GM18867 (cell line): Measurements from ENCODE around the gene USP33.
"Not testable (repeated sequence)": the region's sequence is repeated elsewhere in the genome, so short reads cannot be mapped to it uniquely, and the experiment has no call there.

Experiments
- ATAC-seq: cut with Tn5 transposase; IDR thresholded peaks from one replicate; pipeline ENCODE4 v1.9.1; 2021; ENCODE audit warnings: mild to moderate bottlenecking, moderate library complexity; ENCODE audit not compliant: unreplicated experiment

Gene USP33

DNA sequence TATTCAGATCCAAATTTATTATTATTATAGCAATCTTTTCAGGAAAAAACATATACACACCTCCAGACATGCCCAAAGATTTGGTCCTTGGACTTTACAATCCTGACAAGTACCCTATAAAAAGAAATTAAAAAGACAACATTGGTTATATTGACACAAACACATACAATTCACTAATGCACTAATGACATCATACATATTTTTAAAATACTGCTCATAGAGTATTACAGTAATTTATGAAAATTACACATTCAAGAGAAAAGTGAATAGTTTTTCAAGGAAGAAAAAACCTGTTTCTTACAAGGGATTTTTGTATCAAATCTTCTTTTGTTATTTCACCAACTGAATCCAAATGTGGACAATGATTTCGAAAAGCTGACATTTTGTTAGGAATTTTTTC lies 18.3 kb downstream of the USP33 start:
- ATAC-seq = no peak

GRCh38 chr1:77739235-77739634 lies 20.4 kb downstream of the USP33 start:
- no peak for ATAC-seq

GRCh38 chr1:77732090-77732489 lies 27.6 kb downstream of the USP33 start:
- ATAC-seq = no peak

DNA sequence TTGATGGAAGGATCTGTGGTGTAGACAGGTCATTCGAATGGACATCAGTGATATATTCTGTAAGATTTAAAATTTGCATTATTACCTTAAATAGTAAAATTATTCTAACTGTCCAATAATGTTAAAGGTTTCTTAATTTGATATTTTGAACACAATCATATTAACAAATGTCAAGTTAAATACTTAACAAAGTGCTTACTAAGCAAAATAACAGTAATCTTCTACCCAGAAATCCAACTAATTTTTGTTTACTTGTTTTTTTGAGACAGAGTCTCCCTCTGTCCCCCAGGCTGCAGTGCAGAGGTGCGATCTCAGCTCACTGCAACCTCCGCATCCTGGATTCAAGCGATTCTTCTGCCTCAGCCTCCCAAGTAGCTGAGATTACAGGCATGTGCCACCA lies 33.9 kb downstream of the USP33 start:
- ATAC-seq = no peak

DNA sequence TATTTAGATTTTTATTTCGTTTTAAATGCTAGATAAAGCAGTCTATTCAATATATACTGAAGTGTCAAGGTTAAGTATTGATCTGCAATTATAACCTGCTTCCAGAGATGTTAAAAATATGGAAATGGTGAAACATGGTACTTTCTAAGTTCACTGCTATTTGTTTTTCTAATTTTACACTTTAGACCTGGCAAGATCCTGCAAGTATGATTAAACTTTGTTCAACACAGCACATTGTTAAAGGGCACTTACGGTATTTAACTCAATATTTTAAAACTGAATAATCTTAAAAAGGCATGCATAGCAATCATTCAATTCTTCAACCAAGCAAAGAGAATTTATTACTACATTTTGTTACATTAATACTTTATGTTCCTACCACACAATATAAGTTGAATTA lies 41.5 kb downstream of the USP33 start:
- ATAC-seq = no peak

DNA sequence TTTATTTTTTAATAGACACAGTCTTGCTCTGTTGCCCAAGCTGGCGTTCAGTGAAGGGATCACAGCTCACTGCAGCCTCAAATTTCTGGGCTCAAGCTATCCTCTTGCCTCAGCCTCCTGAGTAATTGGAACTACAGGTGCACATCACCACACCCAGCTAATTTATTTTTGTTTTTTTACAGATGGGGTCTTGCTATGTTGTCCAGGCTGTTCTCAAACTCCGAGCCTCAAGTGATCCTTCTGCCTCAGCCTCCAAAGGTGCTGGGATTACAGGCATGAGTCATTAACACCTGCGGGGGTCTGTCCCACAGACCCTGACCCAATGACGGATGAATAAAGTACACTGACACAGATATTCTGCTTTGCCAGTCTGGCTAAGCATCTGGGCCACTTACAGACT lies 43.6 kb downstream of the USP33 start:
- ATAC-seq = no peak

- ATAC-seq = no peak
Observed at GRCh38 chr1:77709727-77710126, 49.9 kb downstream of the USP33 start.

DNA sequence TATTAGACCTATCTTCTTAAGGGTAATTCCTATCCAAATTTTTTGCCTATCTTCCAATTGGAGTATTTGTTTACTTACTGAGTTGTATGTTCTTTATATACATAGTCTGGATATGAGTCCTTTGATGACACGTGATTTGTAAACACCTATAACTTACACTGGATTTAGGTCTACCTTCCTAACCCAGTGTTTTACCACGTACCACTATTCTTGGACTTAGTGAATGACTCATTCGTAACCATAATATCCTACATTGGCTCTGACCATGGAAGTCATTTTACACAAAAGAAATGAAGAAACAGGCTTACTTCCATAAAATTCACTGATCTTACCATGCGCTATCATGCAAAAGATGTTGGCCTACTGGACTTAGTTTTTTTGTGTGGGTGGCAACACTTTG lies 53.3 kb downstream of the USP33 start:
- no peak for ATAC-seq

DNA sequence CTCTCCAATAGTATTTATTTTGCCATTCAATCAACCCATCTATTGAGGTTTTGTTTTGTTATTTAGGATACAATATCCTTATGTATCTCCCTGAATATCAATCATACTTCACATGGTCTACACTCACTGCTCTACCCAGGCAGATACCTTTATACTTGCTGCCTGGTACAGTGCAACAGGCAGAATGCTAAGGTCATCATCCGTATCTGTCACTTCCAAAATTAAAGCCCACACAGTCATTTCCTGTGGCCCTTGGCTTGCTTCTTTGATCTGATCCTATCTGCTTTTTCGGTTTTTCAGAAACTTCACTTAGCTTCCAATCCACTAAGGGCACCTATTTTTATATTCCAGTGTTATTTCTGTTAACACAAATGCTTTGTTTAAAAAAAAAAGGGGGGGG lies 54.9 kb downstream of the USP33 start:
- no peak for ATAC-seq

GRCh38 chr1:77699673-77700072 lies 60.0 kb downstream of the USP33 start:
- ATAC-seq = not testable (repeated sequence)

DNA sequence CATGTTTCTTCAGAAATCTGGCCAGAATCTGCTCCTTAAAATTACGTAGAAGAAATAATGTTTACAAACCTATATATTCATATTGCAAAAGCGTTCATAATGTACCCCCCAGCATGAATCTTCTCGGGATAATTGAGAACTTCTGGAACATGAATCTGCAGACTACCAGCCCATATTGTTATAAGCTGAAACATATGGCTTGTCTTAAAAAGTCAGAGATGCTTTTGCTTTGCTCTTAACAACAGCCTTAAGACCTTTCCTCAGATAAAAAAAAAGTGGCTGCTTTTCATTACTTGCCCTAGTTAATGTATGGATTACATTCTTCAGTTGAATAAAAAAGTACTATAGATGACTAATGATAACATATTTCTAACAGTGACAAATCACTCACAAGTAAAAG lies 62.2 kb downstream of the USP33 start:
- ATAC-seq = no peak

- ATAC-seq = no peak
Observed at GRCh38 chr1:77688939-77689338, 70.7 kb downstream of the USP33 start.

DNA sequence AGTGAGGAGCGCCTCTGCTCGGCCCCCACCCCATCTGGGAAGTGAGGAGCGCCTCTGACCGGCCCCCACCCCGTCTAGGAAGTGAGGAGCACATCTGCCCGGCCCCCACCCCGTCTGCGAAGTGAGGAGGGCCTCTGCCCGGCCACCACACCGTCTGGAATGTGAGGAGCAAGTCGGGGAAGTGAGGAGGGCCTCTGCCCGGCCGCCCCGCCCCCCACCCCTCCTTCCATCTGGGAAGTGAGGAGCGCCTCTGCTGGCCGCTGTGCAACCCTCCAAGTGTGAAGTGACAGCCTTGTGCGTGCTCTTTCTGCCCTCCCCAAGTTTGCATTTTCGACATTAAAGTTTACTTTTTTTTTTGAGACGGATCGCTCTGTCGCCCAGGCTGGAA lies 72.1 kb downstream of the USP33 start:
- no peak for ATAC-seq

GRCh38 chr1:77686796-77687518 lies 72.7 kb downstream of the USP33 start:
- ATAC-seq = no peak

- peak; percentile 81 for ATAC-seq
Observed at GRCh38 chr1:77683160-77684148, 76.2 kb downstream of the USP33 start.

GRCh38 chr1:77682460-77683159 lies 77.0 kb downstream of the USP33 start, which contains the start of gene ZZZ3:
Gene ZZZ3, minus strand, starts transcription at chr1:77682658. Its CDS starts 49,304 bp downstream, at chr1:77633354.
- peak; percentile 70 for ATAC-seq

DNA sequence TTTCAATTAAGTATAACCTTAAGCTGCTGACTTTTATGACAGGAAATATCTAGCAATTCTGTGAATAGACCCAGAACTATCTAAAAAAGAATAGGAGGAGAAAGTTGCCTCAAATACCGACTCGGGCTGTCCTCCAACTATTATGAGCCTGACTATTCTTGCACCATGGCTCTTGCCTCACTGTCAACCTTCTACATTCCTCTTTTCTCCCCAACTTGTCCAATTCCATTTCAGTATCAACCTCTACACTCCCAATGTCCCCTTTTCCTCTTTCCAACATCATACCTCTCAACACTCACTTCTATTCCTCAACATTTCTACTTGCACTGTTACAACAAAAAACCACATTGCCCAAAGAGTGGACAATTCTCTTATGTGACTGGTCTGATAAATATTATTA lies 79.5 kb downstream of the USP33 start:
- ATAC-seq = no peak

GRCh38 chr1:77678660-77679610 lies 80.7 kb downstream of the USP33 start:
- ATAC-seq = no peak

DNA sequence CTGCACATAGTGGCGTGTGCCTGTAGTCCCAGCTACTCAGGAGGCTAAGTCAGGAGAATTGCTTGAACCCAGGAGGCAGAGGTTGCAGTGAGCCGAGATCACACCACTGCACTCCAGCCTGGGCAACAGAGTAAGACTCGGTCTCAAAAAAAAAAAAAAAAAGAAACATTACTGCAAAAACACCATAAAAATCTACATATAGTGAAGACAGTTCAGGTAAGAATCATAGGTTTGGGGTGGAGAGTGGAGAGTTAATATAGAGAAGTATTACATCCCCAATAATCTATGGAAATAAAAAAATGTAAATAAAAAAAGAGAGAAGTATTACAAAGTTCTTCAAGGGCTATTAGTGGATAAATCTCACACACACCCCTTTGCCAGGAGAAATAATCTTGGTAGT lies 84.8 kb downstream of the USP33 start:
- ATAC-seq = not testable (repeated sequence)

DNA sequence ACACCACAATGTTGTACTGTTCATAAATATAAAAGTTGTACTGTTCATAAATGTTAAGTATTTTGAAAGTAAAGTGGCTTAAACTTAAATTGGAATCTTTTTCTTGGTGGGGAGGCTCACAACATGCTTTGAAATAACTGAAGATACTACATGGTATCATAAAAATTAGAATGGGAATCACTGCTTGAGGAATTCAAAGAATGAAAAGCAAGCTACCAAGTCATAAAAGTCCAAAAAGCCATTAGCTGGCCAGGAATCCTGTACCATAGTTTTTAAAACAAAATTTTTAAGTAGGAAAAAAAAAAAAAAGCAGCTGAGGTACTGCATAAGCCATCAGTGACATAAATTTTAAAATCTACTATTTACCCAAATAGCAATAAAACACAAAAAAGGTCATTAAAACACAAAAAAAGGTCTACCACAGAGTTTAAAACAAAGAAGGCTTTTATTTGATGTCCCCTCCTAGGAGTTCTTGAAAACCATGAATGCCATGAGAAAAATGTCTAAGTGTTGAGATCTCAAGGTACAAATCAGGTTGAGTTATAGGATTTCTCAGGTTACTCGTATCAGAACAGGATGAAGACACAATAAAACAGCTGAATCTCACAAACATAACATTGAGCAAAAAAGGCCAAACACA lies 85.8 kb downstream of the USP33 start:
- ATAC-seq = no peak
